Memory B cell (primary cell): ENCODE data around the gene PSMC6.
A peak's percentile ranks its signal among the peaks of the same experiment; 100 is the strongest.
"Not testable (repeated sequence)": the region's sequence is repeated elsewhere in the genome, so short reads cannot be mapped to it uniquely, and the experiment has no call there.

ENCODE experiments used
- ATAC-seq: fragments of 150-1000 bp; cut with Tn5 transposase; 2 replicates; pipeline ENCODE4 v1.10.0; 2021; ENCODE audit warnings: low read depth, mild to moderate bottlenecking, moderate library complexity
- DNase-seq, 2 donors: peaks; one replicate each; pipeline ENCODE4 v3.0.0; 2022; ENCODE audit warnings: low spot score in 2 of 2
- H3K27ac Mint-ChIP-seq: one replicate; pipeline ENCODE4 v1.8.0; 2022; ENCODE audit warnings: mild to moderate bottlenecking, moderate library complexity, mixed read lengths
- H3K27me3 Mint-ChIP-seq: one replicate; pipeline ENCODE4 v1.8.0; 2022; ENCODE audit warnings: mixed read lengths
- H3K36me3 Mint-ChIP-seq: one replicate; pipeline ENCODE4 v1.8.0; 2022; ENCODE audit warnings: mild to moderate bottlenecking, mixed read lengths
- H3K4me1 Mint-ChIP-seq: one replicate; pipeline ENCODE4 v1.8.0; 2022; ENCODE audit warnings: mixed read lengths
- H3K4me3 Mint-ChIP-seq: one replicate; pipeline ENCODE4 v1.8.0; 2022; ENCODE audit warnings: mild to moderate bottlenecking, moderate library complexity, mixed read lengths
- H3K9me3 Mint-ChIP-seq: one replicate; pipeline ENCODE4 v1.8.0; 2022; ENCODE audit warnings: mixed read lengths

The PSMC6 gene

DNA sequence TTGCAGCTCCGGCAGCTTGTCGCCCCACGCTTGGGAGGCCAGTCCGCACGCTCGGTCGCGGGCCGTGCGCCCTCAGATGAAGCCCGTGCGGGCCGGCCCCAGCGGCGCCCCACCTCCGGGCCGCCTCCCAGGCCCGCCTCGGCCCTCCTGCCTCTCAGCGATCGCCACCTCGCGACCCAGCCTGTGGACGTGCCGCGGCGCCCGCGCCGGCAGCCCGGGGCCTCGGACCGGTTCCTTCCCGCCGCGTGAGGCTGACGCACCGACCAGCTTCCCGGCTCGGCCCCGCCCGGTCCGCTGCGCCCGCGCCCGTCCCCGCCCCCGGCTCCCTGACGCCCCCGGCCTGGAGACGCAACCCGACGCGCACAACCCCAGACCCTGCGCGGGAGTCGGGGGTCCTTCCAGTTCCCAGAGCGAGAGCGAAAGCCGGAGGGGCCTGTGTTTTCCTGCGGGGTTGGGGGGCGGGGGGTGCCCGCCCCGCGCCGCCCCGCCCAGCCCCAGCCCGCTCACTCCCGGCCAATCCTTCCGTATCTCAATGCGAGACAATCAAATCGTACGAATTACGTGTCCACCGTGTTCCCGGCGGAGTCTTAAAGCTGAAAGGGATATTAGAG is 11.4 kb upstream of the PSMC6 start, which contains the start of gene ERO1A:
Gene ERO1A (minus strand): TSS at position 78 of the 611 bp plus-strand sequence. CDS start 77 bp downstream, at position 1.
- DNase-seq (peak; percentile 32 to 68), ATAC-seq (peak; percentile 68)
- Mint-ChIP-seq H3K27ac (peak within 1 kb of the TSS; percentile 92), H3K4me1 (peaks cover 31% of the 10 kb centered on the region), H3K27me3 (no peaks in the 10 kb centered on the region), H3K9me3 (no peaks in the 10 kb centered on the region), H3K4me3 (peak within 1 kb of the TSS; percentile 98), H3K36me3 (peaks cover 2% of the 10 kb centered on the region)

DNA sequence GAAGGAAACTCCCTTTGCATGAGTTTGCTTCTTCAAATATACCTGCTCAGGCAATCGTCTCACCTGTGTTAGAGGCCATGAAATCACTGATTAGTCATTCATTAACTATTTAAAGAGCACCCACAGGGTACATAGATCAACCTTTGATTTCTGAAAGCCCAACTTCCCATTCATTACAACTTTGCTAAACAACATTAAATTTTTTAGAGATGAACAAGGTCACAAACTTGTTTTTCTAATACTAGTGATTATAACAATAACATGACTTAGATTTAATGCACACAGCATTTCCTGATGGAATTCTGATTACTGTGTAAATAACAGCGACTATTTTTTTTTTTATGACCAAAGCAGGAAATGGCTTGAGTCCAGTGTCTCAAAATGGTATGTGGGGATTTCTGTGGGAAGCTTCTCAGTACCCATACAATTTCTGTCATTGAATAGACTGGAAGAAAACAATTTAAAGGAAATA is 6.3 kb upstream of the PSMC6 start:
- H3K36me3 Mint-ChIP-seq, result no peaks in the 10 kb centered on the region
- H3K4me1 Mint-ChIP-seq, result peaks cover 3% of the 10 kb centered on the region
- DNase-seq (no peak), ATAC-seq (no peak)
- H3K27ac Mint-ChIP-seq, result no peak overlapping the region
- no peaks in the 10 kb centered on the region for H3K27me3 Mint-ChIP-seq
- no peak overlapping the region for H3K4me3 Mint-ChIP-seq
- no peaks in the 10 kb centered on the region for H3K9me3 Mint-ChIP-seq

DNA sequence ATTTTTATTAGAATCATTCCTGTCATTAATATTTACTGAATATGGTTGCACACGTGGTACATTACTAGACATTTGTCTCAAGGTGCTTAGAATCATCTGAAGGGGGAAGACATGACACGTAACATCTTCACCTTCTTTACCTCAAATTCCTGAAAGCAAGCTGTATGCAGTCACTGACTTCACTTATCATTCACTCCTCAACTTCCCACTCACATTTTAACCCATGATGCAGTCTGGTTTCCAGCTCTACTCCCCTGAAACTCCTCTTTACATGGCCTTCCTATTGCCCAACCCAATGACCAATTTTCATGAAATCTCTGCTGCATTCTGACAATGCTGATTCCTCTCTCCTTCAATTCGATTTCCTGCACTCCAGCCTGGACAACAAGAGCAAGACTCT is 5.8 kb upstream of the PSMC6 start:
- Mint-ChIP-seq H3K9me3 (no peaks in the 10 kb centered on the region), H3K27me3 (no peaks in the 10 kb centered on the region), H3K36me3 (no peaks in the 10 kb centered on the region), H3K4me1 (peaks cover 3% of the 10 kb centered on the region), H3K4me3 (no peak overlapping the region), H3K27ac (no peak overlapping the region)
- ATAC-seq (no peak), DNase-seq (no peak)

DNA sequence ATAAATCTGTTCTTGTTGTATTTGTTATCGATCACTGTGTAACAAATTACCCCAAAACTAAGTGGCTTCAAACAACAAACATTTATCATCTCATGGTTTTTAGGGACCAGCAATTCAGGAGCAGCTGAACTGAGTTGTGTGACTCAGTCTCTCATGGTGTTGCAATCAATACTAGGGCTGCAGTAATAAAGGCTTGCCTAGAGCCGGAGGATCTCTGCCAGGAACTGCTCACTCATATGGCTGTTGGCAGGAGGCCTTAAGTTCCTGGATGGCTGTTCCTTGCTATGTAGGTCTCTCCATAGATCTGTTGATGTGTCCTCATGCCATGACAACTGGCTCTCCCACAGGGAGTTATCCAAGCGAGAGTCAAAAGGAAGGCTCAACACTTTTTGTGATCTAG is 3.8 kb upstream of the PSMC6 start:
- H3K9me3 Mint-ChIP-seq, result no peaks in the 10 kb centered on the region
- peaks cover 20% of the 10 kb centered on the region for H3K4me1 Mint-ChIP-seq
- peaks cover 1% of the 10 kb centered on the region for H3K36me3 Mint-ChIP-seq
- no peak for DNase-seq
- H3K4me3 Mint-ChIP-seq, result no peak overlapping the region
- no peak for ATAC-seq
- no peaks in the 10 kb centered on the region for H3K27me3 Mint-ChIP-seq
- H3K27ac Mint-ChIP-seq, result no peak overlapping the region

DNA sequence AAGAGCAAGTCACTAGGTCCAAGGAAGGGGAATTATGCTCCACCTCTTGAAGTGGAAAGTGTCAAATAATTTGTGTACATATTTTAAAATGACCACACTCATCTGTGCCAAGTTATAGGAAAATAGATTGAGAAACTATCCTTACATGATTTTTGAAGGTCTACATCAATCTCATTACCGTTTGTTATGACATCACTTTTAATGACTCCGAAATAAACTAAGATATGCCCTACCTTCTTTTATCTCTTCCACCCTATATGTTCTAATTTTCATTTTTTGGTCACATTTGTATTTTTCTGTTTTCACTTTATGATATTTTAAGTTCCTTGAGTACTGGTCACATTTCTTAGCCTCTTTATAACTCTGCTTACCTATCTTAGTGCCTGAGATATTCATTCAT is 3.3 kb upstream of the PSMC6 start:
- Mint-ChIP-seq H3K4me3 (no peak overlapping the region), H3K27ac (no peak overlapping the region), H3K36me3 (peaks cover 2% of the 10 kb centered on the region), H3K4me1 (peaks cover 20% of the 10 kb centered on the region), H3K9me3 (no peaks in the 10 kb centered on the region), H3K27me3 (no peaks in the 10 kb centered on the region)
- ATAC-seq, result no peak
- DNase-seq, result no peak

DNA sequence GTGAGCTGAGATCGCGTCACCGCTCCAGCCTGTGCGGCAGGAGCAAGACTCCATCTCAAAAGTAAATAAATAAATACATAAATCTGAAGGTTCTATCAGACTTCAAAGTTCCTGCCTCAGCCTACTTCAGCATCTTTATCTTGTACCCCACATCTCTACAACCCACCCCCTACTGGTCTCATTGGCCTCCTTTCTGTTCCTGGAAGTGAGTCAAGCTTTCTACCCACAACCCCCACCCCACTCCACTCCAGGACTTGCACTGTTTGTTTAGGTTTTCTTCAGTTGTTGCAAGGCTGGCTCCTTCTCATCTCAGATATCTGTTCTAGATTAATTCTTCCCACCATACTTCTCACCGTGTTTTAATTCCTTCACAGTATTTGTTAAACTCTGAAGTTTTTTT is 714 bp upstream of the PSMC6 start:
- Mint-ChIP-seq H3K9me3 (no peaks in the 10 kb centered on the region), H3K27ac (peak overlapping the region; percentile 96), H3K4me3 (peak overlapping the region; percentile 99), H3K27me3 (no peaks in the 10 kb centered on the region), H3K36me3 (peaks cover 7% of the 10 kb centered on the region), H3K4me1 (peaks cover 18% of the 10 kb centered on the region)
- DNase-seq (no peak), ATAC-seq (no peak)

DNA sequence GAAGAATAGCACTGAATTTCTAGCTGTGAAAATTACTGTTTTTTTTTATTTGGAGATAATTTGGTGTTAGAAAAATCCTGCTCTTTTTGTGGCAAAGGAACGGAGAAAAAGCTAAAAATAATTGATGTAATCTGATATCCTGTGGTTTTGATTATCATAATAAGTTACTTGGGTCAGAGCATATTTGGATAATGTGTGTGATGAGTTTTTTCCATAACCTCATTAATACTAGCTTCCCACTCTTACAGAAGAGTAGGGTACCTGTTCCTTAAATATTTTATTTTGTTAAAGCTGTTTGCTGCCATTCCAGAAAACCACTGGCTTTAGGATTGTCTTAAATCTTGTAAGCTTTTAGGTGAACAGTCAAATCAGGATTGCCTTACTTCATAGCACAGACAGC is 4.7 kb downstream of the PSMC6 start:
- peaks cover 29% of the 10 kb centered on the region for H3K36me3 Mint-ChIP-seq
- no peak for DNase-seq
- no peak overlapping the region for H3K27ac Mint-ChIP-seq
- ATAC-seq, result no peak
- no peak overlapping the region for H3K4me3 Mint-ChIP-seq
- H3K4me1 Mint-ChIP-seq, result peaks cover 12% of the 10 kb centered on the region
- no peaks in the 10 kb centered on the region for H3K9me3 Mint-ChIP-seq
- H3K27me3 Mint-ChIP-seq, result no peaks in the 10 kb centered on the region

DNA sequence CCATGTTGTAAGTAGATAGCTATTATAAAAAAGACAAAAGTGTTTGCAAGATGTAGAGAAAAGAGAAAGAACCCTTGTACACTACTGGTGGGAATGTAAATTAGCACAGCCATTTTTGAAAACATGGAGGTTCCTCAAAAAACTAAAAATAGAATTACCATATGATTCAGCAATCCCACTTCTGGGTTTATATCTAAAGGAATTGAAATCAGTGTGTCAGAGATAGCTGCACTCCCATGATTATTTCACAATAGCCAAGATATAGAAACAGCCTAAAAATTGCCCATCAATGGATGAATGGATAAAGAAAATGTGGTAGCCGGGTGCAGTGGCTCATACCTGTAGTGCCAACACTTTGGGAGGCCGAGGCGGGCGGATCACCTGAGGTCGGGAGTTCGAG is 9.2 kb downstream of the PSMC6 start:
- no peaks in the 10 kb centered on the region for H3K27me3 Mint-ChIP-seq
- H3K36me3 Mint-ChIP-seq, result peaks cover 29% of the 10 kb centered on the region
- ATAC-seq (no peak), DNase-seq (no peak)
- no peak overlapping the region for H3K27ac Mint-ChIP-seq
- H3K4me3 Mint-ChIP-seq, result no peak overlapping the region
- no peaks in the 10 kb centered on the region for H3K4me1 Mint-ChIP-seq
- H3K9me3 Mint-ChIP-seq, result no peaks in the 10 kb centered on the region

DNA sequence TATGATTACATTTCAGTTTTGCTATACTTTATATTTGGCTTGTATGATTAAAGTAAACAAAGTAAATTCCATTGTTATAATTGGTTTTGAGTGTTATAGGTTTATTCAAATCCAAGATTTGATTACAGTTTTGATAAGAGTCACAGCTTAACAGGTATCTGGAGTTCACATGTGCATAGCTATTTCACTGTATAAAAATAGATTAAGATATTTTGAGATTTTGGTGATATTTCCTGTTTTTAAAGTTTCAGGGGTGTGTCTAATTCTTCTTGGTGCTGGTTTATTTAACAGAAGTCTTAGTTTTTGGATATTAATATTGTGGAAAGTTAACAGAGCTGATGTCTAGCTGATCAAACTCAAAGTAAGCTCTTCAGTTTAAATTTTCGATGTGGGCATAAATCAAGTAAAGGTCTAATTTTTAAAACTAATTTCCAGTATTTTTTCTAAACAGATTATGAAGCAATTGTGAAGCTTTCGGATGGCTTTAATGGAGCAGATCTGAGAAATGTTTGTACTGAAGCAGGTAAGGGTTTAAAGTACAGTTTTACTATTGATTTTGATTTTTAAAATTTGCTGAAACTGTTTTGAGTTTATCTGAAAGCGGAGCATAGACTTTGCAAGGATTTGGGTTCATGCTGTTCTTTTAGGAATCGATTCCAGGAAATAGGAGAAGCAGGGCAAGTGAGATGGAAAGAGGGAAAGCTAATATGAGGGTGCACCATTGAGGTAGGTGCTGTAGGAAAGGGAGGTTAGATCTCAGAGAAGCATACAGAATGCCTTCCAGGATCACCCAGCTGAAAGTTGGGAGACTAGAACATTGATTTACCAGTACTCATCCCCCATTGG is 16.7 kb downstream of the PSMC6 start:
- no peaks in the 10 kb centered on the region for H3K9me3 Mint-ChIP-seq
- ATAC-seq, result peak; percentile 37
- DNase-seq, result no peak
- no peaks in the 10 kb centered on the region for H3K27me3 Mint-ChIP-seq
- H3K27ac Mint-ChIP-seq, result peak overlapping the region; percentile 83
- peak overlapping the region; percentile 87 for H3K4me3 Mint-ChIP-seq
- peaks cover 21% of the 10 kb centered on the region for H3K36me3 Mint-ChIP-seq
- H3K4me1 Mint-ChIP-seq, result peaks cover 24% of the 10 kb centered on the region

DNA sequence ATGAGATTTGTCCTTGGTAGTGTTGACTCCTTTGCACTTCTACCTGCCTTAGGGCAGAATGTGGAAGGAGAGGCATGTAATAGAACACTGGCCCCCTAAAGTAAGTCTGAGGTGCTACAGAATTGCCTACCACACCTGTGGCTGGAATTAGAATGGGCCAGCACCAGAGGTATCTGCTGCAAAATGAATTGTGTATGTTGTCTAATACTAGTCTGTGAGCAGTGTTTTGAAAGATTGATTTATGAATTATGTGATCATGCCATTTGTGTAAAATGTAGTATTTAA is 17.3 kb downstream of the PSMC6 start:
- H3K27ac Mint-ChIP-seq, result peak overlapping the region; percentile 83
- DNase-seq, result no peak
- no peaks in the 10 kb centered on the region for H3K27me3 Mint-ChIP-seq
- peak overlapping the region; percentile 87 for H3K4me3 Mint-ChIP-seq
- peaks cover 19% of the 10 kb centered on the region for H3K36me3 Mint-ChIP-seq
- no peaks in the 10 kb centered on the region for H3K9me3 Mint-ChIP-seq
- ATAC-seq, result peak; percentile 91
- H3K4me1 Mint-ChIP-seq, result peaks cover 24% of the 10 kb centered on the region

DNA sequence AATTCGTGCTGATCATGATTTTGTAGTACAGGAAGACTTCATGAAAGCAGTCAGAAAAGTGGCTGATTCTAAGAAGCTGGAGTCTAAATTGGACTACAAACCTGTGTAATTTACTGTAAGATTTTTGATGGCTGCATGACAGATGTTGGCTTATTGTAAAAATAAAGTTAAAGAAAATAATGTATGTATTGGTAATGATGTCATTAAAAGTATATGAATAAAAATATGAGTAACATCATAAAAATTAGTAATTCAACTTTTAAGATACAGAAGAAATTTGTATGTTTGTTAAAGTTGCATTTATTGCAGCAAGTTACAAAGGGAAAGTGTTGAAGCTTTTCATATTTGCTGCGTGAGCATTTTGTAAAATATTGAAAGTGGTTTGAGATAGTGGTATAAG is 20.5 kb downstream of the PSMC6 start:
- ATAC-seq, H3K4me3 Mint-ChIP-seq, DNase-seq, H3K9me3 Mint-ChIP-seq, H3K27me3 Mint-ChIP-seq, H3K27ac Mint-ChIP-seq: not testable (repeated sequence)
- Mint-ChIP-seq H3K36me3 (peaks cover 10% of the 10 kb centered on the region), H3K4me1 (peaks cover 13% of the 10 kb centered on the region)

DNA sequence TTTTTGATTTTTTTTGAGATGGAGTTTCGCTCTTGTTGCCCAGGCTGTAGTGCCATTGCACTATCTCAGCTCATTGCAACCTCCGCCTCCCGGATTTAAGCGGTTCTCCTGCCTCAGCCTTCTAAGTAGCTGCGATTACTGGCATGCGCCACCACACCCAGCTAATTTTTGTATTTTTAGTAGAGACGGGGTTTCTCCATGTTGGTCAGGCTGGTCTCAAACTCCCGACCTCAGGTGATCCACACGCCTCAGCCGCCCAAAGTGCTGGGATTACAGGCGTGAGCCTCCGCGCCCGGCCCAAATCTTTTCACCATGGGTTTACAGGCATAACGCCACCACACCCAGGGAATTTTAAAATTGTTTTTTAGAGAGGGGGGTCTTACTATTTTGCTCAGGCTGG is 22.0 kb downstream of the PSMC6 start:
- DNase-seq, H3K27ac Mint-ChIP-seq, ATAC-seq, H3K27me3 Mint-ChIP-seq, H3K9me3 Mint-ChIP-seq, H3K4me3 Mint-ChIP-seq: not testable (repeated sequence)
- Mint-ChIP-seq H3K36me3 (peaks cover 15% of the 10 kb centered on the region), H3K4me1 (peaks cover 12% of the 10 kb centered on the region)

DNA sequence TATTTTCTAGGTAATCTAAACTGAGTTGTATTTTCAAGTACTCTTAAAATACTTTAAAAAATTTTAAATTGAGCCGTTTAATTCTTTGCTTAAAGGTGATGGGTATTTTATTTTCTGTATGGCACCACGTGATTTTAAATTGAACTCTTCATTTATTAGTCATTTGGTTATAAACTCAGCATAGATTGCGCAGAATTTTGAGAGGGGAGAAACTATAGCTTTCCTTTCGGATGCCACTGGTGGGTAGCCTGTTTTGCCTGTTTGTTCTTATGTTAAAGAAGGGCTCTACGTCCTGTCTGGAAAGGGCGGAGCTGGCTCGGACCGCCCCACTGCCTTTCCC is 22.6 kb downstream of the PSMC6 start:
- ATAC-seq (no peak), DNase-seq (no peak)
- Mint-ChIP-seq H3K27me3 (no peaks in the 10 kb centered on the region), H3K27ac (peak overlapping the region; percentile 91), H3K9me3 (no peaks in the 10 kb centered on the region), H3K4me3 (peak overlapping the region; percentile 87), H3K36me3 (peaks cover 17% of the 10 kb centered on the region), H3K4me1 (peaks cover 13% of the 10 kb centered on the region)

DNA sequence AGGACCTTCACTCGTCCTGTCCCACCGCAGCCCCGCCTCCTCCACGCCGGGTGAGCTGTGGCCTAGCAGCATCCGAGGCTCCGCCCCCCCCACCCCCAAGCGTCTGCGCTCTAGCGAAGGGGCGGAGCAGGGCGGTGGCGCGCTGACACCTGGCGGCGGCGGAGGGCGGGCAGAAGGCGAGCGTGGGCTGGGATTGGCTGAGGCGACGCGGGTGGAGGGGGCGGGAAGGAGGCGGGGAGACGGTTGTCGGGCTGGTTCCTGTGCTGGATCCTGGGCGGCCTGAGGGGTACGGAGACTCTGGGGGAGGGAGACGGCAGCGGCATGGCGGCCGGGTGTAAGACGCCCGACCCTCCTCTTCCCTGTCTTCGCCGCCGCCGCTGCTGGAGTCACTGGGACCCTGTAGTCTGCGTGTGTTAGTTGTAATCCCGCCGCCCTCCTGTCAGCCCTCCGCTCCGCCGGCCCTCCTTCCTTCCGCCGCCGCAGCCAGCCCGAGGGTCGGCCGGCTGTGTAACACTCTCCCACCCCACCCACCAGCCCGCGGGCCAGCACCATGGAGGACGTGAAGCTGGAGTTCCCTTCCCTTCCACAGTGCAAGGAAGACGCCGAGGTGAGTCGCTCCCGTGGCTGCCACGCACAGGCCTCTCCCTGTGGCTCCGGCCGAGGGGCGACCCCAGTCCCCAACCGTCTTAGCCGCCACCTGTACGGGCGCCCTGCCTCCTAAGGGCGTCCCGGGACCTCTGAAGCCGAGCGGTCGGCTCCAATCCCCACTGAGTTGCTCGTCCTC is 23.1 kb downstream of the PSMC6 start, which contains the start of gene STYX:
Gene STYX (plus strand): TSS at position 242 of the 784 bp plus-strand sequence. CDS start 309 bp downstream, at position 551.
- Mint-ChIP-seq H3K4me3 (peak within 1 kb of the TSS; percentile 87), H3K9me3 (no peaks in the 10 kb centered on the region), H3K4me1 (peaks cover 11% of the 10 kb centered on the region), H3K27ac (peak within 1 kb of the TSS; percentile 91), H3K27me3 (no peaks in the 10 kb centered on the region), H3K36me3 (peaks cover 15% of the 10 kb centered on the region)
- ATAC-seq (peak; percentile 93), DNase-seq (peak; percentile 82 to 94)
